GM18951 (cell line): Measurements from ENCODE around the gene TACC2.
"Not testable (repeated sequence)": the region's sequence is repeated elsewhere in the genome, so short reads cannot be mapped to it uniquely, and the experiment has no call there.

Experiments
- POLR2A ChIP-seq: IDR thresholded peaks from 4 replicates; pipeline ENCODE4 v1.6.1; 2011; ENCODE audit warnings: mild to moderate bottlenecking; ENCODE audit not compliant: insufficient read length, insufficient read depth; ENCODE audit errors: extremely low read depth
- in situ Hi-C: fragments of 300-500 bp; cut with MboI; formaldehyde crosslinking; loops from one replicate; pipeline ENCODE4 v1.12.0; 2022; ENCODE audit warnings: low sequenced_read_pairs, mixed read lengths, inconsistent platforms; ENCODE audit not compliant: unreplicated experiment

The TACC2 gene

GRCh38 chr10:121998462-121998861, 9.5 kb downstream of the TACC2 start:
- TF ChIP-seq POLR2A = no peak
- in situ Hi-C loops = no loop called here

- in situ Hi-C loops = no loop called here
- no peak for TF ChIP-seq POLR2A
These were observed 10.3 kb downstream of the TACC2 start for GRCh38 chr10:121999301-121999700.

- TF ChIP-seq POLR2A = no peak
- in situ Hi-C loops = no loop called here
These were observed 12.7 kb downstream of the TACC2 start for GRCh38 chr10:122001698-122002097.

- no peak for TF ChIP-seq POLR2A
- in situ Hi-C loops = no loop called here
These were observed 18.5 kb downstream of the TACC2 start for GRCh38 chr10:122007415-122007814.

- no peak for TF ChIP-seq POLR2A
- in situ Hi-C loops = no loop called here
These were observed 21.6 kb downstream of the TACC2 start for GRCh38 chr10:122010405-122011050.

- in situ Hi-C loops = no loop called here
- TF ChIP-seq POLR2A = no peak
These were observed 23.8 kb downstream of the TACC2 start for GRCh38 chr10:122012731-122013130.

GRCh38 chr10:122013311-122013780, 24.4 kb downstream of the TACC2 start:
- TF ChIP-seq POLR2A = no peak
- in situ Hi-C loops = no loop called here

GRCh38 chr10:122014652-122015248, 25.8 kb downstream of the TACC2 start:
- no peak for TF ChIP-seq POLR2A
- in situ Hi-C loops = no loop called here

- in situ Hi-C loops = not testable (repeated sequence)
These were observed 29.0 kb downstream of the TACC2 start for GRCh38 chr10:122017926-122018325.

GRCh38 chr10:122018491-122018890, 29.5 kb downstream of the TACC2 start:
- in situ Hi-C loops = no loop called here
- TF ChIP-seq POLR2A = no peak

- in situ Hi-C loops = no loop called here
- TF ChIP-seq POLR2A = no peak
These were observed 30.0 kb downstream of the TACC2 start for GRCh38 chr10:122018951-122019413.

- TF ChIP-seq POLR2A = no peak
- in situ Hi-C loops = no loop called here
These were observed 30.5 kb downstream of the TACC2 start for GRCh38 chr10:122019414-122019975.

- in situ Hi-C loops = no loop called here
- TF ChIP-seq POLR2A = no peak
These were observed 31.3 kb downstream of the TACC2 start for GRCh38 chr10:122020226-122020625.

GRCh38 chr10:122021379-122021778, 32.4 kb downstream of the TACC2 start:
- no peak for TF ChIP-seq POLR2A
- in situ Hi-C loops = no loop called here
